ENCODE data around the gene CKM. TPM values are rescaled to one million over a fixed set of nuclear protein-coding genes. Genes with fewer than 3 reads are reported as not detected.

The CKM gene
- total and polyA plus RNA-seq, 10 of the 15 experiments (the other 5 are each of a cell fraction or from before 2014, with no cell fraction given), result 0.08 to 0.14 (median 0.13) TPM; not detected in 5

GRCh38 chr19:45370410-45371204 lies 47.9 kb upstream of the CKM start, which contains the start of gene ERCC2 (continued):
- TF ChIP-seq MAX (IDR thresholded peaks at IDR 0.05; ENCODE audit: low read depth, low read length) (no peak), ZBTB33 (IDR thresholded peaks at IDR 0.05) (no peak), RUNX3 (IDR thresholded peaks at IDR 0.05; ENCODE audit: low read length) (no peak), RAD21 (IDR thresholded peaks at IDR 0.05; ENCODE audit: insufficient read depth, low read depth, low read length) (no peak), CHD2 (IDR thresholded peaks at IDR 0.05; ENCODE audit: borderline replicate concordance, low read depth, low read length) (peak; percentile 96), CEBPB (IDR thresholded peaks at IDR 0.05; ENCODE audit: borderline replicate concordance in 1 of 2, low read depth in 2 of 2, low read length in 2 of 2) (no peak), GABPA (IDR thresholded peaks at IDR 0.05; ENCODE audit: low read depth) (no peak)

GRCh38 chr19:45368737-45369340 lies 46.2 kb upstream of the CKM start:
- BruUV-seq (replicated peaks), result no TSS peak
- CTCF ChIA-PET, result no interaction called here
- TF ChIP-seq MLLT1 (IDR thresholded peaks at IDR 0.05), result peak; percentile 65
- TF ChIP-seq MEF2B (IDR thresholded peaks at IDR 0.05; ENCODE audit: partially characterized antibody, poor library complexity, severe bottlenecking), result no peak
- ATAC-seq, result no peak
- intact Hi-C loops (cut with micrococcal nuclease; ENCODE audit: unreplicated experiment) (no loop called here), in situ Hi-C loops (cut with MboI) (no loop called here)
- Histone ChIP-seq H3K9me3 (replicated peaks; ENCODE audit: control insufficient read depth, insufficient read depth, low read length) (no peaks in the 10 kb centered on the region), H3K4me1 (ENCODE audit: control insufficient read depth, insufficient read depth, low read length) (no peaks in the 10 kb centered on the region; the same call in 1 of the 2 replicates), H3K9ac (ENCODE audit: control insufficient read depth, insufficient read depth, low read length) (no peak overlapping the region), H3K36me3 (ENCODE audit: control insufficient read depth in 2 of 2, insufficient read depth in 2 of 2, low read length in 1 of 2) (no peaks in the 10 kb centered on the region), H3K4me2 (ENCODE audit: control insufficient read depth, insufficient read depth) (peak overlapping the region; percentile 55; the same call in 1 of the 2 replicates), H3K4me3 (no peak overlapping the region), H3K27me3 (replicated peaks in 1 of 2; ENCODE audit: control insufficient read depth in 2 of 2, insufficient read depth in 2 of 2, low read length in 1 of 2) (no peaks in the 10 kb centered on the region), H4K20me1 (ENCODE audit: control insufficient read depth, insufficient read depth) (no peaks in the 10 kb centered on the region), H3K27ac (ENCODE audit: control insufficient read depth, insufficient read depth) (no peak overlapping the region), H2AFZ (ENCODE audit: control insufficient read depth, low read depth, low read length) (no peak overlapping the region), H3K79me2 (ENCODE audit: control insufficient read depth, insufficient read depth, low read length) (peaks cover 9% of the 10 kb centered on the region)
- SMC1A ChIA-PET (ENCODE audit: uncharacterized antibody, unreplicated experiment), result no interaction called here
- POLR2A ChIA-PET, result no interaction called here
- no peak for DNase-seq (ENCODE audit: low read depth, low spot score)
- no peak for FAIRE-seq
- RAD21 ChIA-PET (ENCODE audit: unreplicated experiment), result no interaction called here
- over 99% methylated on average over 11 of the region's 11 CpGs for WGBS (ENCODE audit: insufficient coverage, insufficient replicate concordance, low lambda C conversion rate, missing lambda C conversion rate)
